ENCODE measurements around the gene DNAH8.

DNAH8 gene

DNA sequence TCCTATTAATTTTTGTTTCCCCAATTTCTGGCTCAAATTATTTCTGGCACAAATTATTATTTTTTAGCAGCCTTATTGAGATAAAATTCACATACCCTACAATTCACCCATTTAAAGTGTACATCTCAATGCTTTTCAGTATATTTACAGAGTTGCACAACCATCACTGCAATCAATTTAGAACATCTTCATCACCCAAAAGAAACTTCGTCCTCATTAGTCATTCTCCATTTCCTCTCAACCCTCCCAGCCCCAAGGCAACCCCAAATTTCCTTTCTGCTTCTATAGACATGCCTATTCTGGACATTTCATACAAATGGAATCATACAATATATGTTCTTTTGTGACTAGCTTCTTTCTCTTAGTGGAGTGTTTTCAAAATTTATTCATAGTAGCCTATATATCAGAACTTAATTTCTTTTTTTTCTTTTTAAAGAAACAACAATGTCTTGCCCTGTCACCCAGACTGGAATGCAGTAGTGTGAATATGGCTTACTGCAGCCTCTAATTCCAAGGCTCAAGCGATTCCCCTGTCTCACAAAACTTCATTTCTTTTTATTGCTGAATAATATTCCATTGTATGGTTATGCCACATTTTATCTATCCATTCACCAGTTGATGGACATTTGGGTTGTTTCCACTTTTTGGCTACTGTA, 84.5 kb downstream of the DNAH8 start:
- peak; percentile 43 for DNase-seq

DNA sequence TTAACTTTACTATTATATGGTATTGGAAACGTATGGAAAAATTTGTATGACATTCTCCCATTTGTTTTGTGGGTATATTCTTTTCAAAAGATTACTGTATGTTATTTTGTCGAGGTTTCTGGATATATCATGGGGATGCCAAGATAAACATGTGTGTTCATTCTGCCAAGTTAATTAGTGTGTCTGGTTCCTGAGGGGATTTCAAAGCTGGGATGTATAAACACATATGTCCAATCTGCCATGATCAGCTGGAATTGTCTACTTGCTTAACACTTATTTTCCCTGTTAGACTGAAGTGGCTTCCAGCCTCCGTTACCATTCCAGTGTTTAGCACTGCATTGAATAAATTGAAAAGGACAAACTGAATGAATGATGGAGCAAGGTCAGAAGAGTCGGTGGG, 86.2 kb downstream of the DNAH8 start:
- no peak for DNase-seq

DNA sequence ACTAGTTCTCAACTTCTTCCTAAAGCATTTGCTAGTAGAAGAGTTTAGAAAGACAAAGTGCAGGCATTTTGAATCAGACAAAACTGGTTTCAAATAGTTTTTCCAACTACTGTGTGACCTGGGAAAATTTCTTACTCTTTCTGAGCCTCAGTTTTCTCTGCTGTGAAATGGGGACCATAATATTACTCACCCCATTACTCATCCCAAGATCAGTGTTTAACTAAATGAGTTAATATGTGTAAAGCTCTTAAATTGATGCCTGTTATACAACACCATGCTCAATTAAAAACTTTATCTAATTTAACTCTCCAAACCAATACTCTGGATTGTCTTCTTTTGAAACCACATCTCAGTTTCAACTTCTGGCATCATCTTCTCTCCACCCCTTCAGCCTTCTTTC, 87.4 kb downstream of the DNAH8 start:
- no peak for DNase-seq

DNA sequence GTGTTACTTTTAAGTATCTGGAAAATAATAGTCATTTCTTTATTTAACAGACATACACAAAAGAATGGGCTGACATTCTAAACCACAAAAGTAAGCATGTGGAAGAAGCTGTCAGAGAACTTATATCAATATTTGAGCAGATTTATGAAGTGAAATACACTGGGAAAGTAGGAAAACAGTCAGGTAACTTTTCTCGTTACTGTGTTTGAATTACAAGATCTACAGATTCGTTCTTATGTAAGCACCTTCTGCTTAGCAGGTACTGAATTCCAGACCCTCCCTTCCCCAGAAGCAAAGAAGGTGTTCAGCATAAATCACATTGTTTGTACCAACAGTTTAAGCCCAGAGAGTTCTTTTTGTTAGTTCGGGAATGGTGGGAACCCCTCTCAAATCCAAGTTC, 88.0 kb downstream of the DNAH8 start:
- DNase-seq, result no peak

DNA sequence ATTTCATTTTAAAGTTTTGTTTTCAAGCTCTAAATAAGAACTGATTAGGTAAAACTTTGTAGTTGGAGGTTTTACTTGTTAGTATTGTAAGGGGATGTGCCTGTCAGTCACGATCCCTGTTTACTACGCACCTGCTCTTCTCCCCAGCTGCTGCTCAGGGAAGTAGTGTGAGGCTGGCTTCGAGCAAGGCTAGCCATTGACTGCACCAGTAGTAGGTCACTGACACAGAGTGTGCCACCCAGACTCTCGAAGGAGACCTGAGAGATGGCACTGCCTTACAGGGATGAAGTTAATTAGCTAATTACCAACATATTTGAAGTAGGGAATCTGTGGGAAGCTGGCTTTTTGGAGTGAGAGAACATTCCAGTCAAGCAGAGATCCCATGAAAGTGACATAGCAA, 89.2 kb downstream of the DNAH8 start:
- DNase-seq, result no peak

DNA sequence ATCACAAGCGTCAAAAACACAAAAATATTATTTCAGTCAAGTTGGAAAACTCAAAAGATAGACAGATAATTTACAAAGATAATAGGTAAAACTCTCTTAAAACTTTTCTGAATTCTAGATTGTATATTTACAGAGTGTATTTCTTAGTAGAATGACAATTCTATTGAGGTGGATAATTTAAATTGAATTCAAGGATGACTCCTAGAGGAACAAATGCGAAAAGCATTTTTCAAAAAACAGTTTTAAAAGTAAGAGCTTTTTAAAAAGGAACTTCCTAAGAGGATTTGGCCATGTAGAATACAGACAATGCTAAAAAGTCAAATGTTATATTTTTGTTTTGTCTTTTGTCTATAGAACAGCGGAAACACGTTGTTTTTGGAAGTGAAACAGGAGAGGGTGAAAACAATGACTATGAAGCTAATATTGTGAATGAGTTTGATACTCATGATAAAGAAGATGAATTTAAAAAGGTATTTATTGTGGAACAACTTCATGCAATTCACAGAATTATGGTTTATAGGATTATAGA, 90.1 kb downstream of the DNAH8 start:
- DNase-seq, result no peak

DNA sequence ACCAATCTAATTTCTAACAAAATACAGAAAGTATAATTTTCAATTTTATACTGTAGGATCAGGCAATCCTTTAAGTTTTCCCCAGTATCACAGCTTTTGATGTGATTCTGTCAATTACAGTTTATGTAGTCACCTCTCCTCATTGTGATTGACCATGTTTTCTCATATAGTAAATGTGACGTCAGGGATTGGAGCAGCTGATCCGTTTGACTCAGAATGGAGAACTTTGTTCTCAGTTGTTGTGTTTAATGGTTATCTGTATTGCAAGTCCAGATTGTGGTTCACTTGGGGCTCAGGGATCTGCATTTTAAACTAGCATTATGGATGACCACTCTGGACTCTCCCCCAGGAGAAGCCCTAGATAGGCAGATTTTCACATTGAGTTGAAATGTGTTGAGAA, 90.6 kb downstream of the DNAH8 start:
- DNase-seq, result no peak

DNA sequence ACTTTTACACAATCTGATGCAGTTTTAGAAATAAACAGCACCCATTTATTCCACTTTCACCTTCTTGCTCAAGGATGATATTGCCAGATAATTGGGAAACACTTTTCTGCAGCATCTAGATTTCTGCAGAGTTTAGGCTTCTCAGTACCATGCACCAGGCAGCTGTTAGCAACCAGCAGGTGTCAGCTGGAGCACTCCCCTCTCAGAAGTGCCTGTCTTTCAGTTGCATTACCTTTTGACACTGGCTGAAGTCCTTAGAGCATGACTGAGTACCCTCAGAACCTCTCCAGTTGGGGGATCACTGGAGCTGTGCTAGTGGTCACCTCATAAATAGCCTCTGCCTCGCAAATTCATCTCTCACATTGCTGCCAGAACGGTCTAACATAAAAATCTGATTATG, 91.2 kb downstream of the DNAH8 start:
- no peak for DNase-seq

DNA sequence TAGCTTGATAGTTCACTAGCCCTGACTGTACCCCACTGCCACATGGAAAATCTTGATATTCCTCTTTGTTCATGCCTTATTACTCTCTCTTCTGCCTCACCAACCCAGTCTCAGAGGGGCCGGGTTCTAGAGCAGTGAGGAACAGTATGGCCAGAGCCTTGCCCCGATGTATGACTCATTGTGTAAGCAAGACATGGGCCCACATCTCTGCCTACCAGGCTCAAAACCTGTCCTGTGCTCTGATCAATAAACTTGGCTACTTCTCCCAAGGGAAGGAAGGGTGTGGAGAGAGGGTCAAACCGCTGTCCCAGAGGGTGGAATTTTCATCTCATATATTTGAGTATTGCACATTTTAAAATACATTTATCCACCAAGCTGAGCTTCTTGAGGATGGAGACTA, 91.7 kb downstream of the DNAH8 start:
- DNase-seq, result no peak

DNA sequence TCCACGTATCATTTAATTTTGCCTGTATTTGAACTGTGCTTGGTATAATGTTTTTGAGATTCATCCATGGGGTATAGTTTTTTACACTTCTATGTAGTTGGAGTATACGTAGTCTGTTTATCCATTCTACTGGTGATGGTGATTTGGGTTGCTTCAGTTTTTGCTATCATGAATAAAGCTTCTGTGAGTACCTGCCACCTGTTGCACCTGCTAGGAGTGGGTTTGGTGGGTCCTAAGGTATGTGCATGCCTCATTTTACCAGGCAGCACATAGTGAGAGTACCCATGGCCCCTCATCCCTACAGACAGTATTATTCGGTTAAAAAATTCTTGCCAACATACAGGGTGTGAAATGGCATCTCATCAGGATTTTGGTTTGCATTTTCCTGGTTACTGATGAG, 92.9 kb downstream of the DNAH8 start:
- DNase-seq, result no peak

DNA sequence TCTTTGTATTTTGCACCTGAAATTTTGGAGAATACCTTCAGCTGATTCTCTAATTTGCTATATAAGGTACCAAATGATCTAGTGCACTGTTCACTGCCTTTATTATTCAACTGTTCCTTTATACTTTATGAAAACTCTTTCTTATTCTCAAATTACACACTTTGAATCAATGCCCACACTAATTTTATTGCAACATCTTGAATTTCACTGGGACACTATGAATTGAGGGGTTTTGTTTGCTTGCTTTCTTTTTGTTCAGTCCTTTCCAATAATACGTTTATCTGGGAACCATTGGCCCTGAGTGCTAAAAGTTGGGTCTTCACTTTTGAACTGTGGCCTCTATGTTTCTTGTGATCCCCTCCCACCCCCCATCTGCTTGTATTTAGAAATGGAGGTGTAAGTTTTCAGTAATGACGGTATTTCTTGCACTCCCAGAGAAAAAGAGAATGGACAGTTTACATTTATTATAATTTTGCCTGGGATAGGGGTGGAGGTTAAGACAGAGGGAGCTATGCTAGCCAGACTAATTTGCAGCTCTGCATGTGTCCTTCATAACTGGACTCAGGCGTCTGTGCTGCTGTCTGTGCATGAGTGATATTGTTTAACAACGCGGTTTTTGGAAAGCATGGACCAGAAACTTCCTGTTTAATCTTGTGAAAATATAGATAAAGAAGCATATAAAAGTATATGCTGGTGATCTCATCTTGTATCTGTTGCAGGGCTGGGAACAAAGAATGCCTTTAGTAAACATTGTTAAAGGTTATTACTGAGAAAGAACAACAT, 98.1 kb downstream of the DNAH8 start:
- no peak for DNase-seq

DNA sequence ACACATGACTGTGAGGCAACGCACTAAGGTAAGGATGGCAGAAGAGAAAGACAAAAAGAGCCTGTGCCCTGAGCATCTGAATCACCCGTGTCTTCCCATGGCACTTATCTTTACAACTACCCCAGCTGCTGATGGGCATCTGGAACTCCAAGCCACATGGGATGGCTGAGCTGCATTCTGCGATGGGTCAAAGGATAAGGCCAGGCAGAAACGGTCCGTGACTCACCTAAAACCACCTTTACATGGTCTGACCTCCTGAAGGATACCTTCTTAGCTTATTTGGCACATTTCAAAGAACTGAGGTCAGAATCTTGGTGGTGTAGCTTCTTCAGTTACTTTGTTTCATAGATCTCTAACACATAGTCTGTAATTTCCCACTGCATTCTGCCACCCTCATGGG, 99.7 kb downstream of the DNAH8 start:
- DNase-seq, result no peak

DNA sequence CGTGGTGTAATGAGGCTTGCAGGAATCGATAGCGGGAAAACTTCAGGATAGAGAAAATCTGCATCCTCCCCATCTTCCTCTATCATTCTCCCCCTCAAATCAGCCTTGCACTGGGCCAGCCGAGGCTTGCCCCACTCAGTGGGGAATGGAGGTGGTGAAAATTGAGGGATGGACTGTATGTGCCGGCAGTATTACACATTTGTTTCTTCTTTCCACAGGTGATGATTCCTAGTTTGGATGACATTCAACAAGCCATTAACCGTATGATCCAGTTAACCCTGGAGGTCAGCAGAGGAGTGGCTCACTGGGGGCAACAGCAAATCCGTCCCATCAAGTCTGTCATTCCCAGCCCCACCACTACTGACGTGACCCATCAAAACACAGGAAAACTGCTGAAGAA, 100.1 kb downstream of the DNAH8 start:
- no peak for DNase-seq

DNA sequence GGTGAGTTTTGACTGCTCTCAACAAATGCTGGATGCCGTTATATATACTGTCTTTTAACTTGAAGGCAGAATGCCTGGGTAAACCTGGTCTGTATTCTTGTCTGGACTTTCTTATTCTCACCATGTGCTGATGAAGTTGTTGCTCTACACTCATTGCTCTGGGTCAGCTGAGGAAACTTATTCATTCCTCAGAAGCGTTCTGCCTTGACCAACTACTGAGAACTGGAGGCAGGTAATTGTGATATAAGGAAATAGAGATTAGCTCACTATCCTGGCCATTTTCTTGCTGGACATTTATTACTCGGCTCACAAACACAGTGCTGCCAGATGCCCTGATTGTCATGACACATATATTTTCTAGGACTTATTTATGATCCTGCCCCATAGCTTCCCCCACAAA, 103.6 kb downstream of the DNAH8 start:
- DNase-seq, result no peak

DNA sequence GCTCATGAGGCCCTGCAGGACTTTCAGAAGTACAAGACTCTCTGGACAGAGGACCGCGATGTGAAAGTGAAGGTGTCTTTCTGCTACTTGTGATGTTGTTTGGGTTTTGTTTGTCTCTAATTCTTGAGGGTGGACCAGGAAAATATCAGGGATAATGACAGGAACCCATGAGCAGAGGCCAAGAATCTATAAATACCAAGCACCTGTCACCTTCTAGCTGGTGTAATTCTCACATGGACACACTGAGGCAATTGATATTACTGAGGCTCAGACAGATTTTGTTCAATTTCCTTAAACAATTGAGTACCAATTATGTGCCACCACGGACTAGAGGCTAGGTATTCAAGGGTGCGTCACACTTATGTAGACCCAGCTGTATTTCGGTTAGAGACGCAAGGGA, 107.9 kb downstream of the DNAH8 start:
- no peak for DNase-seq

DNA sequence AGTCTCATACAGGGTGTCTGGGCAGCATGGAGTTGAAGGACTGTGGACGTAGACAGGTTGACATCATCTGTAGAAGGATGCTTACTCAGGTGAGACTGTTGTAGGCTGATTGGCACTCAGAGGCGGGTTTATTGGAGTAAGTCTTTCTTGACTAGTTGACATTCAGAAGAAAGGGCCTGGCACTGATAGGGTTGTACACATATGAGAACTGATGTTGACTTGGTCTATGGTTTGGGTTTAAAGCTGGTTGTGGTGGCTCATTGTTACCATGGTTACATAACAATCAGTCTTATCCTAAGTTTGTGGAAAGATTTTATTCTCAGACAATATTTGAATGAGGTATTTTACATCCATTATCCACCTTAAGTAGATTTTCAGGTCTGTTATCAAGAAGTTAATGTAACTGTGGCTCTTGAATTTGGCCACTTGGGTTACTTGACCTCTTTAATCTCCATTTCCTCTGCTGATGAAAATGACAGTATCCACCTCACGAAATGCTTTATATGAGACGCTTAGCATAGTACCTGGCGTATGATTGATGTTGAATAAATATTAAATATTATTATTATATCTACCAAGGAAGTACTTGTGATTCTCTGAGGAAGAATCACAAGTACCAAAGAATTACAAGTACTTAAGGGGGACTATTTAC, 109.3 kb downstream of the DNAH8 start:
- no peak for DNase-seq

DNA sequence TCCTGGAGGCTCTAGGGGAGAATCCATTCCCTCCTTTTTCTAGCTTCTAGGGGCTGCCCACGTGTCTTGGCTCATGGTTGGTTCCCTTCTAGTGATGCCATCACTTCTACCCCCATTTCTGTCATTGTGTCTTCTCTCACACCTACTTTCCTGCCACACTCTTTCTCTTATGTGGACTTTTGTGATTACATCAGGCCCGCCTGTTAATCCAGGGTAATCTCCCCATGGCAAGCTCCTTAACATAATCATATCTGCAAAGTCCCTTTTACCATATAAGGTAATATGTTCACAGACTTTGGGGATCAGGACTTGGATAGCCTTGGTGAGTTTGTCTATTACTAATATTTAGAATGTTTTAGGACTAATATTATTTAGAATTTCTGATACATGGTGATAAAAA, 111.9 kb downstream of the DNAH8 start:
- no peak for DNase-seq

DNA sequence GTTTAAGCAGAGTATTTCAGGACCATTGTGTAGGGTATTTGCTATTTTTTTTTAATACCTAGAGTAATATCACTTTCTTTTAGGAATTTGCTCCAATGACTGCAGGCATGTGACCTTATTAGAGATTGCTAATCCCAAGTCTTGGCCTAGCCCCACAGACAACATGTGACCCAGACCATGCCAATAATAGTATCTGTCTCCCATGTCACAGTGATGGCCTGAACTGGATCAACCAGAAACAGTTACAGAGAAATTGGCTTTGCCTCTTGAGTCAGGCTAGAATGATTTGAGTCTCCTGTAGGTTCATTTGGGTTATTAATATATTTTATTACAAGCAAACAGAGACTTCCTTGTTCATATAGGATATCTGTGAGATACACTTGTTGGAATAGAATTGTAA, 116.8 kb downstream of the DNAH8 start:
- DNase-seq, result no peak

DNA sequence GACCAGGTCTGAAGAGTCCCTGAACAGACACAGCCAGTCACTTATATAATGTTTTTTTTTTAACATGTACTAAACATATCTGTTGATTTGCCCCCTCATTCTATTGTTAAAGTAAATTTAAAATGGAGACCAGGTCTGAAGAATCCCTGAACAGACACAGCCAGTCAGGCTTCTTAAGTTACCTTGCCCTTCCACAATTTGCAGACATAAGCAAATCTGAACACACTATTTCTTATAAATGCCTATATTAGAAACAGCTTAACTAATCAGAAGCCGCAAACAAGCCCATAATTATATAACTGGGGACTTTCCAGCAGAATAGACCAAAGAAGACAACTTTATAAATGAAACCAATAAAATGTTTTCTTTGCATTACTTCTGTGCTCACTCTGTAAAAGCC, 118.2 kb downstream of the DNAH8 start:
- DNase-seq, result no peak

DNA sequence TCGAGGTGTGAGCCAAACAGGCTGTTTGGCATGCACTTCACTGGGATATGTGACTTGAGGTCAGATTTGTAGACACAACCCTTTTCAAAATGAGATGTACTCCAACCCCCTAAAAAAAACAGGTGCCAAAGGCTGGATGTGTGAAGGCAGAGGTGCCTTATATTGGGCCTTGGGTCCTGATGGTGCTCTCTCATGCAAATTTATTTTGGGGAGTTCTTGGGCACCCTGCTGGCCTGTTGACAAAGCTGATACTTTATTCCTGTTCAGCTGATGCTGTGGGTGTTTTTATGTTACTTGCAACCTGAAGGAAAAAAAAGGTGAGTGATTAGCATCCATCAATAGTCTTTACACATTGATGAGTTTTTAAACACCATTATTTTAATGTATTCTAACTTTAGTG, 121.5 kb downstream of the DNAH8 start:
- no peak for DNase-seq

DNA sequence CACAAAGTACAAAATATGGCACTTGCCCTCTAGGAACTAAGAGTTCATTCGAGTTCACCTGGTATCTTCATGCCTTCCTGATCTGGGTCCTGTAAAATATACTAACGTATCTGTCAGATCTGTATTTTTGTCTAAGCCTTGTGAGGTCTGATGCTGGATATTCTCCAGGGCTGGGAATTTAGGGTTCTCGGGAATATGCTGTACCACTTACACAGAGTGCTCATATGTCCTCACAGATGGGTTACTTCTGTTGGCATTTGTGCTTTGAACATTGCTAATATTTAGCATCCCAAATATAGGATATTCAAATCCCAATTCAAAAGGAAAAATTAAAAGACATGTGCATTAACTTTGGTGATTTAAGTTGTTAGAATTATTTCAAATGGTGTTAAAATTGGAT, 122.0 kb downstream of the DNAH8 start:
- no peak for DNase-seq

DNA sequence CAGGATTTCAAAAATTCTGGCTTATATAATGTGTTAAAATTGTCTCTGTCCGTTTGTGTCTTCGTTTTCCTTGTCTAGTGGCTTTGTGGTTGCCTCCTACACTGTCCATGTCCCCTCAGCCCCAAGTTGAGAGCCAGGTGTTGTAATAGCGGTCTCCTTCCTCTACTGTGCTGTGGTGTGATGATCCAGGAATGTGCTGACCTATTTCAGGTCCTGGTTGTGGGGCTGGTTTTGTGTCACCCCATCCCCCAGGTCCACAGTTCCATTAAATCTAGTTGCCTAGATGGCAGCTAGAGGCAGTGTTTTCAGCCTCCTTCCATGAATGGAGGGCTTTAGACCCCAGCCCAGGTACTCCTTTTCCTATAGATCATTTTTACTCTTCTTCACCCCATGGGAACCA, 128.7 kb downstream of the DNAH8 start:
- no peak for DNase-seq

DNA sequence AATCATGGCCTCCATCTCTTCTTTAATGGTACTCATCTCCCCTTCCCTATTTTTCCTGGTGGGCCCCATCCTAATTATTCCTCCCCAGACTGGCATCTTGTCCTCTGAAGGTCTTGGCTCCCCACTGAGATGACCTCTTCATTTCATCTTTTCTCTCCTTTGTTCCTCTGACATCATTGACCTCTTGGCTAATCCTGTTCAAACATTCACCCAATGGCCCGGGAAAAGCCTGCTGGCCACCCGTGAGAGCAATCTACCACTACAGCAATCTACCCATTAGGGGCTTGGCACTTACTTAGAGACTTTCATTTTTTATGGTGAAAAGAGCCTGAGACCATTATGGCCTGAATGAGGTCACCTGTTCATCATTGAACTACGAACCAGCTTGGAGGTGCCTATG, 130.8 kb downstream of the DNAH8 start:
- no peak for DNase-seq

DNA sequence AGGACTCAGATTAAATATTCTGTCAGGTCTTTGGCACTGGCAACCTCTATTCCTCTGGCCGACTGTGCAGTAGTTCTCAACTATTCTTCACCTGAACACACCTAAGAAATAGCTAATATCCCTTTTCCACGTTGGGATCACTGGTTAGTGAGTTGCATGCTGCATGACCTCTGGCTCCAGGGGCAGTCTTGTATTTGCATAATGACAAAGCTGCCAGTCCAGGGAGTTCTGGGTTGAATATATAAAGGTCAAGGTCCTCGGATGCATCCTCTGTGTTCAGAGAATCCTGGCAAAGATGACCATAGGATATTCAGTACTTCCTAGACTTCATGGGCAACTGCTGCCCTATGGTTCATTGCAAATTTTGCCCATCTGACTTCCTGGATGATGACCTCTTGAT, 131.2 kb downstream of the DNAH8 start:
- DNase-seq, result no peak
